ENCODE results near the gene GBP2. TPM values are rescaled to one million over a fixed set of nuclear protein-coding genes. Genes with fewer than 3 reads are reported as not detected.

The GBP2 gene
- polyA plus RNA-seq, 1 of the 3 experiments (the other 2 are of a cell fraction) = 8.7 TPM

- ChIA-PET CTCF (interaction anchor here (3.0 kb wide), 1 partner anchor 15 kb away, joined by 9 read pairs; no protein-coding TSS in a partner anchor), POLR2A (no interaction called here)
- Histone ChIP-seq H3K4me2 (no peak overlapping the region), H3K4me1 (ENCODE audit: control insufficient read depth in 1 of 2, insufficient read depth in 2 of 2, low read depth in 1 of 2, low read length in 1 of 2) (no peaks in the 10 kb centered on the region), H3K9ac (no peak overlapping the region), H3F3A (replicated peaks; ENCODE audit: insufficient read depth) (no peaks in the 10 kb centered on the region), H3K79me2 (ENCODE audit: insufficient read depth) (no peaks in the 10 kb centered on the region), H2AFZ (ENCODE audit: low read depth) (no peak overlapping the region), H3K27me3 (ENCODE audit: insufficient read depth) (no peaks in the 10 kb centered on the region), H3K27ac (ENCODE audit: low read depth in 2 of 2, low read length in 1 of 2) (no peak overlapping the region), H3K9me3 (no peaks in the 10 kb centered on the region; the same call in 1 of the 2 replicates), H3K4me3 (ENCODE audit: low read depth in 2 of 2, low read length in 1 of 2) (no peak overlapping the region), H4K20me1 (ENCODE audit: insufficient read depth) (no peaks in the 10 kb centered on the region), H3K36me3 (replicated peaks in 1 of 2; ENCODE audit: control insufficient read depth in 1 of 2, insufficient read depth in 2 of 2, low read length in 1 of 2) (no peaks in the 10 kb centered on the region), H3K9me2 (no peaks in the 10 kb centered on the region)
- no peak for DNase-seq
- TF ChIP-seq GATA2 (CRISPR knock-in tag; IDR thresholded peaks at IDR 0.05) = no peak
- TF ChIP-seq, protein P1, sequence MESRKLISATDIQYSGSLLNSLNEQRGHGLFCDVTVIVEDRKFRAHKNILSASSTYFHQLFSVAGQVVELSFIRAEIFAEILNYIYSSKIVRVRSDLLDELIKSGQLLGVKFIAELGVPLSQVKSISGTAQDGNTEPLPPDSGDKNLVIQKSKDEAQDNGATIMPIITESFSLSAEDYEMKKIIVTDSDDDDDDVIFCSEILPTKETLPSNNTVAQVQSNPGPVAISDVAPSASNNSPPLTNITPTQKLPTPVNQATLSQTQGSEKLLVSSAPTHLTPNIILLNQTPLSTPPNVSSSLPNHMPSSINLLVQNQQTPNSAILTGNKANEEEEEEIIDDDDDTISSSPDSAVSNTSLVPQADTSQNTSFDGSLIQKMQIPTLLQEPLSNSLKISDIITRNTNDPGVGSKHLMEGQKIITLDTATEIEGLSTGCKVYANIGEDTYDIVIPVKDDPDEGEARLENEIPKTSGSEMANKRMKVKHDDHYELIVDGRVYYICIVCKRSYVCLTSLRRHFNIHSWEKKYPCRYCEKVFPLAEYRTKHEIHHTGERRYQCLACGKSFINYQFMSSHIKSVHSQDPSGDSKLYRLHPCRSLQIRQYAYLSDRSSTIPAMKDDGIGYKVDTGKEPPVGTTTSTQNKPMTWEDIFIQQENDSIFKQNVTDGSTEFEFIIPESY (IDR thresholded peaks at IDR 0.05; ENCODE audit: borderline replicate concordance, low read depth) = no peak
- TF ChIP-seq GABPA (IDR thresholded peaks at IDR 0.05; ENCODE audit: low read depth) = no peak
- no peak for TF ChIP-seq NRF1 (IDR thresholded peaks at IDR 0.05; ENCODE audit: low read depth, low read length)
- TF ChIP-seq, protein P2, sequence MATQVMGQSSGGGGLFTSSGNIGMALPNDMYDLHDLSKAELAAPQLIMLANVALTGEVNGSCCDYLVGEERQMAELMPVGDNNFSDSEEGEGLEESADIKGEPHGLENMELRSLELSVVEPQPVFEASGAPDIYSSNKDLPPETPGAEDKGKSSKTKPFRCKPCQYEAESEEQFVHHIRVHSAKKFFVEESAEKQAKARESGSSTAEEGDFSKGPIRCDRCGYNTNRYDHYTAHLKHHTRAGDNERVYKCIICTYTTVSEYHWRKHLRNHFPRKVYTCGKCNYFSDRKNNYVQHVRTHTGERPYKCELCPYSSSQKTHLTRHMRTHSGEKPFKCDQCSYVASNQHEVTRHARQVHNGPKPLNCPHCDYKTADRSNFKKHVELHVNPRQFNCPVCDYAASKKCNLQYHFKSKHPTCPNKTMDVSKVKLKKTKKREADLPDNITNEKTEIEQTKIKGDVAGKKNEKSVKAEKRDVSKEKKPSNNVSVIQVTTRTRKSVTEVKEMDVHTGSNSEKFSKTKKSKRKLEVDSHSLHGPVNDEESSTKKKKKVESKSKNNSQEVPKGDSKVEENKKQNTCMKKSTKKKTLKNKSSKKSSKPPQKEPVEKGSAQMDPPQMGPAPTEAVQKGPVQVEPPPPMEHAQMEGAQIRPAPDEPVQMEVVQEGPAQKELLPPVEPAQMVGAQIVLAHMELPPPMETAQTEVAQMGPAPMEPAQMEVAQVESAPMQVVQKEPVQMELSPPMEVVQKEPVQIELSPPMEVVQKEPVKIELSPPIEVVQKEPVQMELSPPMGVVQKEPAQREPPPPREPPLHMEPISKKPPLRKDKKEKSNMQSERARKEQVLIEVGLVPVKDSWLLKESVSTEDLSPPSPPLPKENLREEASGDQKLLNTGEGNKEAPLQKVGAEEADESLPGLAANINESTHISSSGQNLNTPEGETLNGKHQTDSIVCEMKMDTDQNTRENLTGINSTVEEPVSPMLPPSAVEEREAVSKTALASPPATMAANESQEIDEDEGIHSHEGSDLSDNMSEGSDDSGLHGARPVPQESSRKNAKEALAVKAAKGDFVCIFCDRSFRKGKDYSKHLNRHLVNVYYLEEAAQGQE (IDR thresholded peaks at IDR 0.05; ENCODE audit: low read depth, low read length) = no peak
- no peak for TF ChIP-seq RAD21 (IDR thresholded peaks at IDR 0.05; ENCODE audit: low read length)
- TF ChIP-seq RCOR1 (IDR thresholded peaks at IDR 0.05; ENCODE audit: low read length) = no peak
- TF ChIP-seq EP300 (IDR thresholded peaks at IDR 0.05; ENCODE audit: borderline replicate concordance in 1 of 2, low read depth in 1 of 2, low read length in 1 of 2) = no peak
- TF ChIP-seq FOXM1 (IDR thresholded peaks at IDR 0.05; ENCODE audit: low read depth) = no peak
- no peak for TF ChIP-seq POLR2AphosphoS5 (IDR thresholded peaks at IDR 0.05; ENCODE audit: low read depth, low read length)
- no peak for TF ChIP-seq FOXJ3 (CRISPR knock-in tag; IDR thresholded peaks at IDR 0.05)
- no peak for TF ChIP-seq YY1 (IDR thresholded peaks at IDR 0.05; ENCODE audit: low read depth)
- no peak for TF ChIP-seq IRF3 (IDR thresholded peaks at IDR 0.05; ENCODE audit: low read depth, low read length)
- 67% methylated on average over 3 of the region's 3 CpGs for WGBS (ENCODE audit: low lambda C conversion rate)
Measured at GRCh38 chr1:89100412-89100811, 25.5 kb downstream of the GBP2 start.

Data from SK-N-SH (cell line).